Subcutaneous abdominal adipose tissue (tissue), 5 donors: ENCODE data around the gene AIFM1.

Experiments
- H3K27ac ChIP-seq: one replicate; pipeline ENCODE4 v1.7.0; 2013; ENCODE audit warnings: low read depth, mild to moderate bottlenecking, inconsistent platforms, low read length, moderate library complexity
- H3K27me3 ChIP-seq, 5 donors: one replicate each; pipeline ENCODE4 v1.7.0; 2013; ENCODE audit warnings: low read length in 5 of 5, inconsistent platforms in 1 of 5; ENCODE audit not compliant: control insufficient read depth in 5 of 5, insufficient read depth in 4 of 5
- H3K36me3 ChIP-seq, 5 donors: one replicate each; pipeline ENCODE4 v1.7.0; 2013; ENCODE audit warnings: low read length in 5 of 5; ENCODE audit not compliant: control insufficient read depth in 5 of 5, insufficient read depth in 5 of 5
- H3K4me1 ChIP-seq, 5 donors: one replicate each; pipeline ENCODE4 v1.7.0; 2013; ENCODE audit warnings: low read length in 5 of 5, mild to moderate bottlenecking in 3 of 5, moderate library complexity in 1 of 5; ENCODE audit not compliant: control insufficient read depth in 5 of 5, insufficient read depth in 5 of 5
- H3K4me3 ChIP-seq, 5 donors: one replicate each; pipeline ENCODE4 v1.7.0; 2013; ENCODE audit warnings: low read length in 5 of 5, low read depth in 1 of 5
- H3K9ac ChIP-seq, 5 donors: one replicate each; pipeline ENCODE4 v1.7.0; 2013; ENCODE audit warnings: low read length in 5 of 5, mild to moderate bottlenecking in 4 of 5, moderate library complexity in 3 of 5
- H3K9me3 ChIP-seq, 5 donors: one replicate each; pipeline ENCODE4 v1.7.0; 2013; ENCODE audit warnings: low read length in 5 of 5; ENCODE audit not compliant: control insufficient read depth in 5 of 5
- donor health status: healthy.
- donor health status: healthy.
- donor health status: healthy.
- donor health status: healthy.
- donor health status: healthy.

The AIFM1 gene

DNA sequence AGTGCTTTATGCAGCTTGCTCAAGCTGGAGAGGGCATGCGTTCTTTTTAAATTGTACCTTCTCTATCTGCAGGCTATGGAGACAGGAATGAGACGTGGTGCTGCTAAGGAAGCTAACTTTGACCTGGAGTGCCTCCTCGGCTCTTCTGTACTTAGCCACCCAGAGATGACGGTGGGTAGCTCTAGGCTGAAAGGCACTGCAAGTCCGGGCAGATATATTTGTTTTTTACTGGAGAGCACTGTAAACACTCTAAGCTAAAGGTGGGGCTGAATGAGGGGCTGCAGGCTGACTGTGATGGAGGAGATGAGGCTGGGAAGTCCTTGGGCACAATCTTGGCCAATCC is 67.5 kb downstream of the AIFM1 start:
- Histone ChIP-seq H3K27ac (no peak overlapping the region), H3K9ac (no peak overlapping the region), H3K9me3 (no peaks in the 10 kb centered on the region), H3K4me3 (no peak overlapping the region), H3K36me3 (peaks cover 0 to 4% (median 0%) of the 10 kb centered on the region in 5 donors), H3K27me3 (peaks cover 0 to 7% (median 3%) of the 10 kb centered on the region in 5 donors), H3K4me1 (peaks cover 6 to 34% (median 26%) of the 10 kb centered on the region in 5 donors)

DNA sequence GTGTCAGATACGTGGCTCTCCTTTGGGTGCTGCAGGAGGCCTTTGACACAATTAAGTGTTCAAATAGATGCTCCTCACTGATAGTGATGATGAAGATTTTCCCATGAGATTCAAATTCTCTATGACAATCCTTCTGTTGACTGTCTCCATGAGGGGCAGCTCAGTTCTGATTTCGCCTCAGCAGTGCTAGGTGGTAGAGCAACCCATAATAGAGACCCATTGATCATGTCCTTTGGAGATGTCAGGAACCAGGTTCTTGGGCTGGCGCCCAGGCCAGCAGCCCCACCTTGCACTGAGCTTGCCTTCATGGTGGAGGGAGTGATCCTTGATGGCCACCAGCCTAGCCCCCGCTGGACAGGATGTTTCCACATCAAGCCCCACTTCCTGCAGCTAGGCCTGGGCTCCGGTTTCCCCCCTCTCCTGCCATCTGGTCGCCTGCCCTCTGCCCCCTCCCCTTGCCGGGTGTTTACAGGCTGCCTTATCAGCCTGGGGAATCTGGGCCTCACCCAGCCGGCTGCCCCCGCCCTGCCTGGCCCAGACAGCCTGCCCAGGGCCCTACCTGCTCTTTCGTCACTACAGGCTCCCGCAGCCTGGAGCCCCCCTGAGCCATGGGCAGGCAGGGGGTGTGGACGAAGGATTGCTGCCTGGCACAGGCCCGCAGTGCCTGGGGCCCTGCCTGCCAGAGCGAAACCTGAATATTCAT is 68.0 kb downstream of the AIFM1 start:
- H3K9ac ChIP-seq: no peak overlapping the region
- peaks cover 0 to 7% (median 3%) of the 10 kb centered on the region in 5 donors for H3K27me3 ChIP-seq
- no peak overlapping the region for H3K4me3 ChIP-seq
- H3K9me3 ChIP-seq: no peaks in the 10 kb centered on the region
- H3K36me3 ChIP-seq: peaks cover 0 to 4% (median 0%) of the 10 kb centered on the region in 5 donors
- no peak overlapping the region for H3K27ac ChIP-seq
- peaks cover 6 to 37% (median 26%) of the 10 kb centered on the region in 5 donors for H3K4me1 ChIP-seq

DNA sequence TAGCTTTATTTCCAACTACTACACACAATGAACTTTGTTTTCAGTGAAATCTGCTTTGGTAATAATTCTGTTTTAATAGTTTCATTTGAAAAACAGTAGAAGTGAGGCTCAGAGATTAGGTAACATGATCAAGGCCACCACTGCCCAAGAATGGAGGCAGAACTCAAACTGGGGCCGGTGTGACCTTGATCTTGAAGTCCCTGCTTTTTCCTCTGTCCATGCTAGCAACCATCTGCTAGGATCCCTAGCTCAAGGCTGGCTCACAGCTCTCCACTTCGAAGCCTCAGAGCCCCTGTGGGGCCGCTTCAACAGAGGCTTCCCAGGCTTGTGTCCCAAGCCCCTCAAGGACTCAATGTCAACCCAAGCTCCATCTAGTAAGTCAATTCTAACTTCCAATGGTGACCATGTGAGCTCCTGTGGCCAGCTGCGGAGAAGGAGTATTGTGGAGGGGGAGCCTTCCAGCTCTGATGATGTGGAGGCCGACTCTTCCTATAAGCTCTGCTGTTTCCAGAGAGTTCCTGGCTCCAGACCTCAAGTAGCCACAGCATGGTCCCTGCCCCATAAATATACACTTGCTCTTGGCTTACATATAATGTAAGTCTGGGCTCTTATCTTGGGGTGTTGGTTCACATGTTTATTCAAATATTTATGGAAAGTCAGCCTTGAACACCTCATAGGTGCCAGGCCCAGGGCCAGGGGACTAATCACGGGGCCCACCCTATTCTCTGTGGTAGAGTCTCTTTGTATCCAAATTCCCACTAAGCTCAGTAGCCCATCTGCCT is 70.2 kb downstream of the AIFM1 start:
- Histone ChIP-seq H3K9me3 (no peaks in the 10 kb centered on the region), H3K4me1 (peaks cover 6 to 46% (median 29%) of the 10 kb centered on the region in 5 donors), H3K4me3 (no peak overlapping the region), H3K27me3 (peaks cover 3 to 12% (median 3%) of the 10 kb centered on the region in 5 donors), H3K27ac (no peak overlapping the region), H3K36me3 (peaks cover 0 to 4% (median 0%) of the 10 kb centered on the region in 5 donors), H3K9ac (no peak overlapping the region)

DNA sequence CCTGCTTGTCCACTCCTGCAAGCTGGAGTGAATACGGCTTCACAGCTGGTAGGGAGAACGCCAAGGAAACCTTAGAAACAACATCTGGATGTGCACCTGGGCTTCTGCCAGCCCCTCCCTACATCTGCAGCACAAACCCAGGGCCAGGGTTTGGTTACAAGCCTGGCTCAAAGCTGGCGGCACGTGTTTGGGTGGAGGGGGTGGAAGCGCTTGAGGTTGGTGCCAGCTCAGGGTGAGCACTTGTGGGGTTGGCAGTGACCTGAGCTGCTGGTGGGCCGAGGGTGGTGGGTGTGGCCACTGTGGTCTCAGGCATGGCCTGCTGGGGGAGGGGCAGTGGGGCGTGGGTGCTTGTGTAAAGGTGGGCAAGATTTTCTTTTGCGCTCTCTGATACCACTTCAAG is 70.9 kb downstream of the AIFM1 start:
- Histone ChIP-seq H3K4me3 (no peak overlapping the region), H3K9ac (no peak overlapping the region), H3K4me1 (peaks cover 2 to 40% (median 21%) of the 10 kb centered on the region in 5 donors), H3K9me3 (no peaks in the 10 kb centered on the region), H3K36me3 (peaks cover 0 to 4% (median 0%) of the 10 kb centered on the region in 5 donors), H3K27ac (no peak overlapping the region), H3K27me3 (peaks cover 3 to 14% (median 3%) of the 10 kb centered on the region in 5 donors)

DNA sequence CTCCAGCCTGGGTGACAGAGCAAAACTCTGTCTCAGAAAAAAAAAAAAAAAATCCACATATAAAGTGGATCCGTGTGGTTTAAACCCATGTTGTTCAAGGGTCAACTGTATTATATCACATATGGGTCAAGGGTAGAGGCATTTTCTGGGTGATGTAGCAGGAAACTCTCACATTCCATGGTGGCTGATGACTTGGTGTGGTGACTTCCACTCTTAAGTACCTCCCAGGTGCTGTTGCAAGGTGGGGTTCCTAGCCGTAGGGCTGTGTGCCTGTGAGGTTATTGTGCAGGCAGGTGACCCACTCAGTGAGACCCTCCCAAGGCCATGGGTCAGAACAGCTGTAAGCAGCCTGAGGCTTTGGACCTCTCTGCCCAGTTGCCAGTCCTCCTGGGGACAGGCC is 72.4 kb downstream of the AIFM1 start:
- Histone ChIP-seq H3K4me1 (peaks cover under 1 to 33% (median 12%) of the 10 kb centered on the region in 5 donors), H3K27me3 (peaks cover 3 to 12% (median 5%) of the 10 kb centered on the region in 5 donors), H3K9me3 (no peaks in the 10 kb centered on the region), H3K27ac (no peak overlapping the region), H3K4me3 (no peak overlapping the region), H3K36me3 (peaks cover 0 to 4% (median 0%) of the 10 kb centered on the region in 5 donors), H3K9ac (no peak overlapping the region)

DNA sequence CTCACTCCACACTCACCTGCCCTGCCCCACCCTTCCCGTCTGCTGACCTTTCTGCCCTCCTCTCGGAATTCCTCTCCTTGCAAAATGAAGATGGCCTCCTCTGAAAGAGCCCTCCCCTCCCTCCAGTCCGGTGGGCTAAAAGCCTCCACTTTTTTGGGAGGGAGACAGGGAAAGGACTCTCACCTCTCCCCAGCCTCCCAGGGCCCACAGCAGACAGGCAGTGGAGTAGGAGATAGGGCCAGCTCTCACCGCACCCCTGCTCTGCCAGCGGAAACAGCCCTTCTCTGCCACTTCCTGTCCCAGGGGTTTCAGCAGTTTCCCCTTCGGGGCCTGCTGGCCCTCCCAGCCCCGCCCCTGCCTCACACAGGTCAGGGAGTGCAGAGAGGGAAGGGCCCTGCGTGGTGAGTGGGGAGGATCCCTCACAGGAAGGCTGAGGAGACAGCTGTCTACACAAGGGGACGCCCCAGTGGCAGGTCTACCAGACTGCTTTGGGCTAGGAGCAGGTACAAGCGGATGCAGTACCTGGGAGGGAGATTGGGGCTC is 73.6 kb downstream of the AIFM1 start:
- no peak overlapping the region for H3K4me3 ChIP-seq
- H3K27ac ChIP-seq: peak overlapping the region; percentile 18
- peaks cover 0 to 4% (median 0%) of the 10 kb centered on the region in 5 donors for H3K36me3 ChIP-seq
- H3K9me3 ChIP-seq: no peaks in the 10 kb centered on the region
- peaks cover 0 to 27% (median 10%) of the 10 kb centered on the region in 5 donors for H3K4me1 ChIP-seq
- H3K9ac ChIP-seq: no peak overlapping the region
- peaks cover 2 to 9% (median 4%) of the 10 kb centered on the region in 5 donors for H3K27me3 ChIP-seq

DNA sequence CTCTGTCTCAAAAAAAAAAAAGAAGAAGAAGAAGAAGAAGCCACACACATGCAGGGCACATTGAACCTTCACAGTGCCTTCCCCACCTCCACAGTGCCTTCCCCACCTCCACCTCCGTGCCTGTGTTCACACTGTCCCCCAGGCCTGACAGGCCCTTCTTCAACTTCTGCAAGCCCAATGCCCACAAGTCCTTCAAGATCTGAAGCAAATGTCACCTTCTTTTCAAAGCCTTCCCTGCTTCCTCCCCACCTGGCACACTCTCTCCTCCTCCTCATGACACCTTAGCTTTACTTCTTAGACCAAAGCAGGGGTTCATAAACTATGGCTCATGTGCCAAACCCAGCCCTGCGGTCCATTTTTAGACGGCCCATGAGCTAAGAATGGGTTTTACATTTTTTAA is 75.3 kb downstream of the AIFM1 start:
- Histone ChIP-seq H3K27me3 (peaks cover 2 to 18% (median 8%) of the 10 kb centered on the region in 5 donors), H3K9me3 (no peaks in the 10 kb centered on the region), H3K4me3 (no peak overlapping the region), H3K36me3 (peaks cover 0 to 4% (median 0%) of the 10 kb centered on the region in 5 donors), H3K9ac (no peak overlapping the region), H3K4me1 (peaks cover 3 to 44% (median 16%) of the 10 kb centered on the region in 5 donors), H3K27ac (no peak overlapping the region)

DNA sequence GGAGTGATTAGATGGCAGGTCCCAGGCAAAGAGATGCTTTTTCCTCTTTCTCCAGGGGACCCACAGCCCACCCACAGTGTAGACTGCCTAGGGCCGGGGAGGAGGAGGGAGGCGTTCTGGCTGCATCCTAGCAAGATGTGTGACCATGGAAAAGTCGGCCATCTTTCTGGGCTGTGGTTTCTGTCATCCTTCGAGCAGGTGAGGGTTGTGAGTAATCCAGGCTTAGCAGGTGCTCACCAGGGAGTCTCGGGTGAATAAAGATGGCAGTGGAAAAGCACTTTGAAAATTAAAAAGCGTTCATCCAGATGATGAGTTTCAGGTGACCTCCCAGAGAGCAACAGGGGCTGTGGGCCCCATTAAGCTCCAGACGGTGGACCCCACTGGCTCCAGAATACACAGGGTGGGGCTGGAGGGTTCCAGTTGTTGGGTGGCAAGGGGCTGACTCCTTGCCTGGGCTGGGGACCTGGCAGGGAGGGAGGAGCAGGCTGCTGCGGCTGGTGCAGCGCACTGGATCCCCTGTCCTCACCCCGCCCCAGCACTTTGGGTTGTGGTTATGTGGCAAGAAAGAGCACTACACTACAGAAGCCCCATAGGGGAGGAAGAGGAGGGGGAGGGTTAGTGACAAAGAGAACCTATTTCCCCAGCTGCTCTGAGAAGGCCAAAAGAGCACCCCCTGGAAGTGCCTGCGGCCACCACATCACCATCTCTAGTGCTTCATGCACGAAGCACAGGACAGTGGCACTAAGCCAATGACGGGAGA is 79.0 kb downstream of the AIFM1 start:
- H3K27ac ChIP-seq: peak overlapping the region; percentile 70
- H3K9ac ChIP-seq: peak overlapping the region in 1 of 5 donors; percentile 17
- peaks cover 5 to 16% (median 12%) of the 10 kb centered on the region in 5 donors for H3K27me3 ChIP-seq
- peak overlapping the region in 1 of 5 donors; percentile 5 for H3K4me3 ChIP-seq
- peaks cover 3 to 59% (median 30%) of the 10 kb centered on the region in 5 donors for H3K4me1 ChIP-seq
- H3K9me3 ChIP-seq: no peaks in the 10 kb centered on the region
- no peaks in the 10 kb centered on the region for H3K36me3 ChIP-seq

DNA sequence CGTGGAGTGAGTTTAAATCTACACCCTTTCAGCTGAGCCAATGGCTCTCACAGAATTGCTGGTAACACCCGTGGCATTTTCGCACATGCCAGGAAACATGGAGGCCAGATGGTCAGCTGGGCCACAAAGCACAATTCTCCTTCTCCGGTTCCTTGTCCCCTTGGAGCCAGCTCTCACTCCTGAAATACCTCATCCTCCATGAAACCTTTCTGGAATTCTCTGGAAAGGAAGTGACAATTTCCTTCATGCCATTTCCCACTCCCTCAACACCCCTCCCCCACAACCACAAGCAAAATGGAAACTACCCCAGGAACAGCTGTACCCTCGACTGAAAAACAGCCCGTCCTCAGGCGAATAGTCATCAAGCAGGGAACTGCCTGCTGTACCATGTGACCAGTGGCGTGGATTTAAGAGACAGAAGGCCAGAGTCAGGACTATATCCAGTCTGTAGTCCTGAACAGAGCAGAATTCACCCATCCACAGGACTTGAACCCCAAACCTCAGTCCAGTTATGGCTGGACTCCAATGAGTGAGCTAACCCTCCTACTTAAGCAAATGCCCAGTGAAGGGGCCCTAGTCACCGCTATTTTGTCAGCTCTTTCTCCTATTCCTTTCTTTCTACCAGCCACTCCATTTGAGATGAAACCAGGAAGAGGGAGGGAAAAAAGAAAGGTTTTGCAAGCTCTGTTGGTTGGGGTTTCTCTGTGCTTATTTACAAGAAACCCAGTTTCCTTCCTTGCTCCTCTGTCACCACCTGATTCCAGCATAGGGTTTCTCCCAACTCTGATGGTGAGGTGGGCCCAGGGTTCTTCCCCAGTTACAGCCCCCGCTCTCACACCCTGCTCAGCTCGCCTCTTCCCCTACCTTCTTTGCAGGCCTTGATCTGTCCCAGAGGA is 79.8 kb downstream of the AIFM1 start:
- Histone ChIP-seq H3K9me3 (no peaks in the 10 kb centered on the region), H3K4me1 (peaks cover 3 to 66% (median 38%) of the 10 kb centered on the region in 5 donors), H3K27ac (peak overlapping the region; percentile 70), H3K27me3 (peaks cover 5 to 16% (median 13%) of the 10 kb centered on the region in 5 donors), H3K36me3 (no peaks in the 10 kb centered on the region), H3K4me3 (peak overlapping the region in 1 of 5 donors; percentile 5), H3K9ac (peak overlapping the region in 1 of 5 donors; percentile 17)
